CD14-positive monocyte (primary cell): ENCODE data around the gene MLEC. TPM values are rescaled to one million over a fixed set of nuclear protein-coding genes. Genes with fewer than 3 reads are reported as not detected.

Experiments used
- DNase-seq, 3 donors: peaks; one replicate each; pipeline ENCODE4 v3.0.0-alpha.2; 2011 to 2022
- H2AFZ ChIP-seq: 2 replicates; pipeline ENCODE4 v1.6.0; 2012; ENCODE audit warnings: mild to moderate bottlenecking, low read depth, low read length, inconsistent platforms; ENCODE audit not compliant: insufficient read depth, poor library complexity, severe bottlenecking
- H3K27ac ChIP-seq, 2 donors: 1 replicate in 1 of 2; 2 replicates in 1 of 2; pipeline ENCODE4 v1.5.1; 2012 to 2013; ENCODE audit warnings: low read length in 2 of 2, control low read depth in 1 of 2, inconsistent platforms in 1 of 2, low read depth in 1 of 2, mild to moderate bottlenecking in 1 of 2
- H3K27me3 ChIP-seq, 2 donors: one replicate each; pipeline versions ENCODE4 v1.6.0 to v1.6.1; 2011 to 2013; ENCODE audit warnings: low read length in 2 of 2; ENCODE audit not compliant: control insufficient read depth in 2 of 2, insufficient read depth in 2 of 2
- H3K36me3 ChIP-seq, 2 donors: replicated peaks in 1 of 2; 1 replicate in 1 of 2; 2 replicates in 1 of 2; pipeline versions ENCODE4 v1.5.1 to v1.6.1; 2012 to 2013; ENCODE audit warnings: low read length in 2 of 2, control low read depth in 1 of 2, inconsistent platforms in 1 of 2, mild to moderate bottlenecking in 1 of 2; ENCODE audit not compliant: insufficient read depth in 2 of 2, control insufficient read depth in 1 of 2
- H3K4me1 ChIP-seq, 2 donors: 1 replicate in 1 of 2; 2 replicates in 1 of 2; pipeline versions ENCODE4 v1.5.1 to v1.6.1; 2012 to 2013; ENCODE audit warnings: low read length in 2 of 2, control low read depth in 1 of 2, inconsistent platforms in 1 of 2, mild to moderate bottlenecking in 1 of 2, moderate library complexity in 1 of 2; ENCODE audit not compliant: insufficient read depth in 2 of 2, control insufficient read depth in 1 of 2
- H3K4me2 ChIP-seq: replicated peaks from 2 replicates; pipeline ENCODE3; 2012; ENCODE audit warnings: low read length, moderate library complexity, mild to moderate bottlenecking; ENCODE audit not compliant: poor library complexity, severe bottlenecking; ENCODE audit errors: extremely low read depth
- H3K4me3 ChIP-seq, 3 experiments: fragments of 200-600 bp in 1 of 3; sonication (generic) in 1 of 3; replicated peaks in 1 of 3; 1 replicate in 2 of 3; 2 replicates in 1 of 3; pipeline ENCODE4 v1.5.1; 2011 to 2013; ENCODE audit warnings: low read length in 3 of 3, mild to moderate bottlenecking in 3 of 3, control low read depth in 2 of 3, low read depth in 2 of 3, inconsistent platforms in 1 of 3, moderate library complexity in 1 of 3
- H3K79me2 ChIP-seq: 2 replicates; pipeline ENCODE4 v1.6.0; 2012; ENCODE audit warnings: mild to moderate bottlenecking, control low read depth, inconsistent platforms, low read length, moderate library complexity; ENCODE audit not compliant: insufficient read depth
- H3K9ac ChIP-seq: 2 replicates; pipeline ENCODE4 v1.6.0; 2017; ENCODE audit warnings: low read length, mild to moderate bottlenecking; ENCODE audit not compliant: insufficient read depth, poor library complexity, severe bottlenecking
- H3K9me3 ChIP-seq, 2 donors: replicated peaks in 1 of 2; 1 replicate in 1 of 2; 2 replicates in 1 of 2; pipeline versions ENCODE4 v1.5.1 to v1.6.1; 2012 to 2013; ENCODE audit warnings: low read length in 2 of 2, control low read depth in 1 of 2; ENCODE audit not compliant: control insufficient read depth in 1 of 2, insufficient read depth in 1 of 2
- H4K20me1 ChIP-seq: 2 replicates; pipeline ENCODE4 v1.6.0; 2012; ENCODE audit warnings: mild to moderate bottlenecking, low read length, control low read depth, moderate library complexity; ENCODE audit not compliant: insufficient read depth
- H3K27ac Mint-ChIP-seq, 7 donors: one replicate each; pipeline ENCODE4 v1.8.0; 2020; ENCODE audit warnings: mild to moderate bottlenecking in 7 of 7, mixed read lengths in 7 of 7, moderate library complexity in 6 of 7, inconsistent platforms in 2 of 7
- H3K27me3 Mint-ChIP-seq, 3 donors: one replicate each; pipeline ENCODE4 v1.8.0; 2021 to 2022; ENCODE audit warnings: low read depth in 3 of 3, mild to moderate bottlenecking in 3 of 3, mixed read lengths in 3 of 3, moderate library complexity in 3 of 3, inconsistent platforms in 1 of 3
- H3K36me3 Mint-ChIP-seq, 2 donors: one replicate each; pipeline ENCODE4 v1.8.0; 2020; ENCODE audit warnings: mixed read lengths in 2 of 2, inconsistent platforms in 1 of 2, mild to moderate bottlenecking in 1 of 2
- H3K4me1 Mint-ChIP-seq: one replicate; pipeline ENCODE4 v1.8.0; 2020; ENCODE audit warnings: mild to moderate bottlenecking, mixed read lengths
- H3K4me3 Mint-ChIP-seq, 2 donors: one replicate each; pipeline ENCODE4 v1.8.0; 2020; ENCODE audit warnings: mild to moderate bottlenecking in 2 of 2, mixed read lengths in 2 of 2, moderate library complexity in 1 of 2
- H3K9me3 Mint-ChIP-seq, 7 donors: one replicate each; pipeline ENCODE4 v1.8.0; 2020 to 2022; ENCODE audit warnings: mixed read lengths in 7 of 7, mild to moderate bottlenecking in 6 of 7, moderate library complexity in 6 of 7, inconsistent platforms in 2 of 7
- CTCF ChIP-seq: fragments of 200-600 bp; IDR thresholded peaks from one replicate; pipeline ENCODE4 v1.8.0; 2022; ENCODE audit warnings: antibody characterized with exemption, mild to moderate bottlenecking
- WGBS: methylation state at CpG from one replicate; pipeline ENCODE4 v1.1.5; 2013; ENCODE audit warnings: missing lambda C conversion rate; ENCODE audit not compliant: insufficient coverage; 5-methylcytosine and 5-hydroxymethylcytosine counted together
- intact Hi-C, 2 donors: fragments of 100-400 bp; cut with micrococcal nuclease; formaldehyde crosslinking; loops; one replicate each; pipeline versions ENCODE4 v1.15.0 to v1.15.1; 2023
- polyA plus RNA-seq, 3 donors: library from polyadenylated mRNA; depleted of rRNA in 1 of 3; unstranded in 2 of 3; stranded (reverse) in 1 of 3; fragments of 300-500 nt in 2 of 3; fragments of >200 nt in 1 of 3; fragmentation: Illumina TruSeq in 2 of 3; gene quantifications; 1 replicate in 2 of 3; 2 replicates in 1 of 3; pipeline ENCODE4 v1.2.3, GENCODE V29; 2012 to 2021

MLEC gene
- polyA plus RNA-seq, 3 donors: 10.9 to 79.5 (median 65.3) TPM

- H3K4me3 Mint-ChIP-seq: no peak overlapping the region
- intact Hi-C loops: no loop called here
- H3K27me3 ChIP-seq: no peaks in the 10 kb centered on the region
- no peak overlapping the region for H3K4me2 ChIP-seq
- H3K4me1 ChIP-seq: no peaks in the 10 kb centered on the region
- H3K9me3 ChIP-seq: no peaks in the 10 kb centered on the region
- peaks cover 0 to 3% (median 0%) of the 10 kb centered on the region in 3 donors for H3K27me3 Mint-ChIP-seq
- H3K27ac ChIP-seq: no peak overlapping the region
- H3K4me3 ChIP-seq: no peak overlapping the region
- H3K27ac Mint-ChIP-seq: no peak overlapping the region
- TF ChIP-seq CTCF: no peak
- no peaks in the 10 kb centered on the region for H4K20me1 ChIP-seq
- peaks cover 10 to 15% of the 10 kb centered on the region in 2 donors for H3K36me3 ChIP-seq
- no peak overlapping the region for H3K9ac ChIP-seq
- no peaks in the 10 kb centered on the region for H3K9me3 Mint-ChIP-seq
- WGBS: 96% methylated on average over 15 of the region's 15 CpGs
- H3K79me2 ChIP-seq: no peaks in the 10 kb centered on the region
- H3K4me1 Mint-ChIP-seq: no peaks in the 10 kb centered on the region
- peaks cover 9 to 19% of the 10 kb centered on the region in 2 donors for H3K36me3 Mint-ChIP-seq
- no peak overlapping the region for H2AFZ ChIP-seq
- no peak for DNase-seq
Observed at GRCh38 chr12:120740871-120741270, 53.9 kb downstream of the MLEC start.

- Mint-ChIP-seq H3K36me3 (peaks cover 9 to 19% of the 10 kb centered on the region in 2 donors), H3K27me3 (no peaks in the 10 kb centered on the region), H3K27ac (no peak overlapping the region), H3K9me3 (no peaks in the 10 kb centered on the region), H3K4me3 (no peak overlapping the region), H3K4me1 (no peaks in the 10 kb centered on the region)
- no peaks in the 10 kb centered on the region for H3K9me3 ChIP-seq
- H3K9ac ChIP-seq: no peak overlapping the region
- peaks cover 10 to 15% of the 10 kb centered on the region in 2 donors for H3K36me3 ChIP-seq
- H3K27me3 ChIP-seq: no peaks in the 10 kb centered on the region
- no peak overlapping the region for H3K27ac ChIP-seq
- no peak overlapping the region for H3K4me2 ChIP-seq
- DNase-seq: no peak
- no peaks in the 10 kb centered on the region for H3K79me2 ChIP-seq
- H3K4me3 ChIP-seq: no peak overlapping the region
- 89% methylated on average over 33 of the region's 33 CpGs for whole genome bisulfite sequencing
- no peaks in the 10 kb centered on the region for H3K4me1 ChIP-seq
- no peak overlapping the region for H2AFZ ChIP-seq
- no peaks in the 10 kb centered on the region for H4K20me1 ChIP-seq
- intact Hi-C loops: no loop called here
- TF ChIP-seq CTCF: no peak
Observed at GRCh38 chr12:120741476-120742421, 54.8 kb downstream of the MLEC start.
